GM23338 (cell line): Measurements from ENCODE around the gene GPX1.

Experiments used
- CREB1 ChIP-seq: fragments of 250-450 bp; sonication (Bioruptor Pico); IDR thresholded peaks from 2 replicates; pipeline ENCODE4 v1.5.0; 2020; ENCODE audit warnings: low read depth, mild to moderate bottlenecking, moderate library complexity
- EZH2 ChIP-seq: fragments of 200-600 bp; sonication (generic); IDR thresholded peaks from one replicate; pipeline ENCODE4 v1.8.0; 2017; ENCODE audit warnings: antibody characterized with exemption, mild to moderate bottlenecking, low read depth; ENCODE audit not compliant: unreplicated experiment
- EZH2phosphoT487 ChIP-seq: fragments of 200-600 bp; sonication (generic); IDR thresholded peaks from one replicate; pipeline ENCODE4 v1.8.1; 2018; ENCODE audit warnings: antibody characterized with exemption; ENCODE audit not compliant: unreplicated experiment
- JUNB ChIP-seq: IDR thresholded peaks from one replicate; pipeline ENCODE4 v1.6.1; 2016; ENCODE audit warnings: antibody characterized with exemption; ENCODE audit not compliant: unreplicated experiment
- NANOG ChIP-seq: IDR thresholded peaks from 2 replicates; pipeline ENCODE4 v1.6.1; 2016; ENCODE audit warnings: antibody characterized with exemption, borderline replicate concordance
- POLR2AphosphoS5 ChIP-seq: IDR thresholded peaks from 2 replicates; pipeline ENCODE4 v1.6.1; 2016; ENCODE audit warnings: antibody characterized with exemption, low read depth
- STAT1 ChIP-seq: IDR thresholded peaks from one replicate; pipeline ENCODE4 v1.6.1; 2016; ENCODE audit warnings: antibody characterized with exemption; ENCODE audit not compliant: unreplicated experiment
- ZNF114 ChIP-seq: fragments of 250-450 bp; sonication (Bioruptor Pico); IDR thresholded peaks from 2 replicates; pipeline ENCODE4 v1.5.0; 2020; ENCODE audit warnings: mild to moderate bottlenecking, moderate library complexity
- ZNF331 ChIP-seq: fragments of 250-450 bp; sonication (Bioruptor Pico); IDR thresholded peaks from 2 replicates; pipeline ENCODE4 v1.5.0; 2020; ENCODE audit warnings: low read depth, mild to moderate bottlenecking, moderate library complexity
- TF ChIP-seq, protein P1 (sequence below): IDR thresholded peaks from one replicate; pipeline ENCODE4 v1.6.1; 2018; ENCODE audit warnings: antibody characterized with exemption; ENCODE audit not compliant: unreplicated experiment
- TF ChIP-seq, protein P2 (sequence below), 2 experiments: fragments of 200-600 bp in 1 of 2; sonication (generic) in 1 of 2; conservative IDR thresholded peaks; 2 replicates each; pipeline versions ENCODE4 v1.5.1 to v1.6.1; 2016 to 2017; ENCODE audit warnings: antibody characterized with exemption in 2 of 2, low read depth in 2 of 2, mild to moderate bottlenecking in 2 of 2, moderate library complexity in 1 of 2
- TF ChIP-seq, protein P3 (sequence below): IDR thresholded peaks from 2 replicates; pipeline ENCODE4 v1.6.1; 2016; ENCODE audit warnings: antibody characterized with exemption
- TF ChIP-seq, protein P4 (sequence below): fragments of 250-450 bp; sonication (Bioruptor Pico); IDR thresholded peaks from 2 replicates; pipeline ENCODE4 v1.5.0; 2020; ENCODE audit warnings: mild to moderate bottlenecking, moderate library complexity

DNA sequence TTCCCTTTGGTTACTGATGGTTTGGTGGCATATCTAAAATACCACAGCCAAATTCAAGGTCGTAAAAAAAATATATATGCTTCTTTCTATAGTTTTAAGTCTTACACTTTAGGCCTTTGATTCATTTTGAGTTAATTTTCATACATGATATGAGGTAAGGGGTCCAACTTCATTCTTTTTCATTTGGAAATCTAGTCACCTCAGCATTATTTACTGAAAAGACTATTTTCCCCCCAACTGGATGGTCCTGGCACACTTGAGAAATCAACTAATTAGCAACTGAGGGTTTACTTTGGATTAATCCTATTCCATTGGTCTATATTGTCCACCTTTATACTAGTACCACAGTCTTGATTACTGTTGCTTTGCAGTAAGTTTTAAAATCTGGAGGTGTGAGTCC, 27.5 kb upstream of the GPX1 start:
- TF ChIP-seq, protein P1, sequence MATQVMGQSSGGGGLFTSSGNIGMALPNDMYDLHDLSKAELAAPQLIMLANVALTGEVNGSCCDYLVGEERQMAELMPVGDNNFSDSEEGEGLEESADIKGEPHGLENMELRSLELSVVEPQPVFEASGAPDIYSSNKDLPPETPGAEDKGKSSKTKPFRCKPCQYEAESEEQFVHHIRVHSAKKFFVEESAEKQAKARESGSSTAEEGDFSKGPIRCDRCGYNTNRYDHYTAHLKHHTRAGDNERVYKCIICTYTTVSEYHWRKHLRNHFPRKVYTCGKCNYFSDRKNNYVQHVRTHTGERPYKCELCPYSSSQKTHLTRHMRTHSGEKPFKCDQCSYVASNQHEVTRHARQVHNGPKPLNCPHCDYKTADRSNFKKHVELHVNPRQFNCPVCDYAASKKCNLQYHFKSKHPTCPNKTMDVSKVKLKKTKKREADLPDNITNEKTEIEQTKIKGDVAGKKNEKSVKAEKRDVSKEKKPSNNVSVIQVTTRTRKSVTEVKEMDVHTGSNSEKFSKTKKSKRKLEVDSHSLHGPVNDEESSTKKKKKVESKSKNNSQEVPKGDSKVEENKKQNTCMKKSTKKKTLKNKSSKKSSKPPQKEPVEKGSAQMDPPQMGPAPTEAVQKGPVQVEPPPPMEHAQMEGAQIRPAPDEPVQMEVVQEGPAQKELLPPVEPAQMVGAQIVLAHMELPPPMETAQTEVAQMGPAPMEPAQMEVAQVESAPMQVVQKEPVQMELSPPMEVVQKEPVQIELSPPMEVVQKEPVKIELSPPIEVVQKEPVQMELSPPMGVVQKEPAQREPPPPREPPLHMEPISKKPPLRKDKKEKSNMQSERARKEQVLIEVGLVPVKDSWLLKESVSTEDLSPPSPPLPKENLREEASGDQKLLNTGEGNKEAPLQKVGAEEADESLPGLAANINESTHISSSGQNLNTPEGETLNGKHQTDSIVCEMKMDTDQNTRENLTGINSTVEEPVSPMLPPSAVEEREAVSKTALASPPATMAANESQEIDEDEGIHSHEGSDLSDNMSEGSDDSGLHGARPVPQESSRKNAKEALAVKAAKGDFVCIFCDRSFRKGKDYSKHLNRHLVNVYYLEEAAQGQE, result no peak
- TF ChIP-seq POLR2AphosphoS5 (no peak), EZH2 (no peak), ZNF331 (no peak), EZH2phosphoT487 (no peak), NANOG (no peak), STAT1 (no peak), CREB1 (no peak), JUNB (no peak), ZNF114 (CRISPR knock-in tag) (no peak)
- TF ChIP-seq, protein P2, sequence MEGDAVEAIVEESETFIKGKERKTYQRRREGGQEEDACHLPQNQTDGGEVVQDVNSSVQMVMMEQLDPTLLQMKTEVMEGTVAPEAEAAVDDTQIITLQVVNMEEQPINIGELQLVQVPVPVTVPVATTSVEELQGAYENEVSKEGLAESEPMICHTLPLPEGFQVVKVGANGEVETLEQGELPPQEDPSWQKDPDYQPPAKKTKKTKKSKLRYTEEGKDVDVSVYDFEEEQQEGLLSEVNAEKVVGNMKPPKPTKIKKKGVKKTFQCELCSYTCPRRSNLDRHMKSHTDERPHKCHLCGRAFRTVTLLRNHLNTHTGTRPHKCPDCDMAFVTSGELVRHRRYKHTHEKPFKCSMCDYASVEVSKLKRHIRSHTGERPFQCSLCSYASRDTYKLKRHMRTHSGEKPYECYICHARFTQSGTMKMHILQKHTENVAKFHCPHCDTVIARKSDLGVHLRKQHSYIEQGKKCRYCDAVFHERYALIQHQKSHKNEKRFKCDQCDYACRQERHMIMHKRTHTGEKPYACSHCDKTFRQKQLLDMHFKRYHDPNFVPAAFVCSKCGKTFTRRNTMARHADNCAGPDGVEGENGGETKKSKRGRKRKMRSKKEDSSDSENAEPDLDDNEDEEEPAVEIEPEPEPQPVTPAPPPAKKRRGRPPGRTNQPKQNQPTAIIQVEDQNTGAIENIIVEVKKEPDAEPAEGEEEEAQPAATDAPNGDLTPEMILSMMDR (conservative IDR thresholded peaks at IDR 0.05; ENCODE audit: low read depth in 2 of 2), result no peak
- TF ChIP-seq, protein P3, sequence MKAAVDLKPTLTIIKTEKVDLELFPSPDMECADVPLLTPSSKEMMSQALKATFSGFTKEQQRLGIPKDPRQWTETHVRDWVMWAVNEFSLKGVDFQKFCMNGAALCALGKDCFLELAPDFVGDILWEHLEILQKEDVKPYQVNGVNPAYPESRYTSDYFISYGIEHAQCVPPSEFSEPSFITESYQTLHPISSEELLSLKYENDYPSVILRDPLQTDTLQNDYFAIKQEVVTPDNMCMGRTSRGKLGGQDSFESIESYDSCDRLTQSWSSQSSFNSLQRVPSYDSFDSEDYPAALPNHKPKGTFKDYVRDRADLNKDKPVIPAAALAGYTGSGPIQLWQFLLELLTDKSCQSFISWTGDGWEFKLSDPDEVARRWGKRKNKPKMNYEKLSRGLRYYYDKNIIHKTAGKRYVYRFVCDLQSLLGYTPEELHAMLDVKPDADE, result no peak
- TF ChIP-seq, protein P4, sequence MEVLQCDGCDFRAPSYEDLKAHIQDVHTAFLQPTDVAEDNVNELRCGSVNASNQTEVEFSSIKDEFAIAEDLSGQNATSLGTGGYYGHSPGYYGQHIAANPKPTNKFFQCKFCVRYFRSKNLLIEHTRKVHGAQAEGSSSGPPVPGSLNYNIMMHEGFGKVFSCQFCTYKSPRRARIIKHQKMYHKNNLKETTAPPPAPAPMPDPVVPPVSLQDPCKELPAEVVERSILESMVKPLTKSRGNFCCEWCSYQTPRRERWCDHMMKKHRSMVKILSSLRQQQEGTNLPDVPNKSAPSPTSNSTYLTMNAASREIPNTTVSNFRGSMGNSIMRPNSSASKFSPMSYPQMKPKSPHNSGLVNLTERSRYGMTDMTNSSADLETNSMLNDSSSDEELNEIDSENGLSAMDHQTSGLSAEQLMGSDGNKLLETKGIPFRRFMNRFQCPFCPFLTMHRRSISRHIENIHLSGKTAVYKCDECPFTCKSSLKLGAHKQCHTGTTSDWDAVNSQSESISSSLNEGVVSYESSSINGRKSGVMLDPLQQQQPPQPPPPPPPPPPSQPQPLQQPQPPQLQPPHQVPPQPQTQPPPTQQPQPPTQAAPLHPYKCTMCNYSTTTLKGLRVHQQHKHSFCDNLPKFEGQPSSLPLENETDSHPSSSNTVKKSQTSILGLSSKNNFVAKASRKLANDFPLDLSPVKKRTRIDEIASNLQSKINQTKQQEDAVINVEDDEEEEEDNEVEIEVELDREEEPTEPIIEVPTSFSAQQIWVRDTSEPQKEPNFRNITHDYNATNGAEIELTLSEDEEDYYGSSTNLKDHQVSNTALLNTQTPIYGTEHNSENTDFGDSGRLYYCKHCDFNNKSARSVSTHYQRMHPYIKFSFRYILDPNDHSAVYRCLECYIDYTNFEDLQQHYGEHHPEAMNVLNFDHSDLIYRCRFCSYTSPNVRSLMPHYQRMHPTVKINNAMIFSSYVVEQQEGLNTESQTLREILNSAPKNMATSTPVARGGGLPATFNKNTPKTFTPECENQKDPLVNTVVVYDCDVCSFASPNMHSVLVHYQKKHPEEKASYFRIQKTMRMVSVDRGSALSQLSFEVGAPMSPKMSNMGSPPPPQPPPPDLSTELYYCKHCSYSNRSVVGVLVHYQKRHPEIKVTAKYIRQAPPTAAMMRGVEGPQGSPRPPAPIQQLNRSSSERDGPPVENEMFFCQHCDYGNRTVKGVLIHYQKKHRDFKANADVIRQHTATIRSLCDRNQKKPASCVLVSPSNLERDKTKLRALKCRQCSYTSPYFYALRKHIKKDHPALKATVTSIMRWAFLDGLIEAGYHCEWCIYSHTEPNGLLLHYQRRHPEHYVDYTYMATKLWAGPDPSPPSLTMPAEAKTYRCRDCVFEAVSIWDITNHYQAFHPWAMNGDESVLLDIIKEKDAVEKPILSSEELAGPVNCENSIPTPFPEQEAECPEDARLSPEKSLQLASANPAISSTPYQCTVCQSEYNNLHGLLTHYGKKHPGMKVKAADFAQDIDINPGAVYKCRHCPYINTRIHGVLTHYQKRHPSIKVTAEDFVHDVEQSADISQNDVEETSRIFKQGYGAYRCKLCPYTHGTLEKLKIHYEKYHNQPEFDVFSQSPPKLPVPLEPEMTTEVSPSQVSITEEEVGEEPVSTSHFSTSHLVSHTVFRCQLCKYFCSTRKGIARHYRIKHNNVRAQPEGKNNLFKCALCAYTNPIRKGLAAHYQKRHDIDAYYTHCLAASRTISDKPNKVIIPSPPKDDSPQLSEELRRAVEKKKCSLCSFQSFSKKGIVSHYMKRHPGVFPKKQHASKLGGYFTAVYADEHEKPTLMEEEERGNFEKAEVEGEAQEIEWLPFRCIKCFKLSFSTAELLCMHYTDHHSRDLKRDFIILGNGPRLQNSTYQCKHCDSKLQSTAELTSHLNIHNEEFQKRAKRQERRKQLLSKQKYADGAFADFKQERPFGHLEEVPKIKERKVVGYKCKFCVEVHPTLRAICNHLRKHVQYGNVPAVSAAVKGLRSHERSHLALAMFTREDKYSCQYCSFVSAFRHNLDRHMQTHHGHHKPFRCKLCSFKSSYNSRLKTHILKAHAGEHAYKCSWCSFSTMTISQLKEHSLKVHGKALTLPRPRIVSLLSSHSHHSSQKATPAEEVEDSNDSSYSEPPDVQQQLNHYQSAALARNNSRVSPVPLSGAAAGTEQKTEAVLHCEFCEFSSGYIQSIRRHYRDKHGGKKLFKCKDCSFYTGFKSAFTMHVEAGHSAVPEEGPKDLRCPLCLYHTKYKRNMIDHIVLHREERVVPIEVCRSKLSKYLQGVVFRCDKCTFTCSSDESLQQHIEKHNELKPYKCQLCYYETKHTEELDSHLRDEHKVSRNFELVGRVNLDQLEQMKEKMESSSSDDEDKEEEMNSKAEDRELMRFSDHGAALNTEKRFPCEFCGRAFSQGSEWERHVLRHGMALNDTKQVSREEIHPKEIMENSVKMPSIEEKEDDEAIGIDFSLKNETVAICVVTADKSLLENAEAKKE (CRISPR knock-in tag), result no peak
